Measurements from ENCODE around the gene GALNS. TPM values are rescaled to one million over a fixed set of nuclear protein-coding genes. Genes with fewer than 3 reads are reported as not detected.

The GALNS gene
- total and polyA plus RNA-seq, 2 of the 13 experiments (the other 11 are each of a cell fraction or from before 2014, with no cell fraction given) = 9.2 to 9.8 TPM

DNA sequence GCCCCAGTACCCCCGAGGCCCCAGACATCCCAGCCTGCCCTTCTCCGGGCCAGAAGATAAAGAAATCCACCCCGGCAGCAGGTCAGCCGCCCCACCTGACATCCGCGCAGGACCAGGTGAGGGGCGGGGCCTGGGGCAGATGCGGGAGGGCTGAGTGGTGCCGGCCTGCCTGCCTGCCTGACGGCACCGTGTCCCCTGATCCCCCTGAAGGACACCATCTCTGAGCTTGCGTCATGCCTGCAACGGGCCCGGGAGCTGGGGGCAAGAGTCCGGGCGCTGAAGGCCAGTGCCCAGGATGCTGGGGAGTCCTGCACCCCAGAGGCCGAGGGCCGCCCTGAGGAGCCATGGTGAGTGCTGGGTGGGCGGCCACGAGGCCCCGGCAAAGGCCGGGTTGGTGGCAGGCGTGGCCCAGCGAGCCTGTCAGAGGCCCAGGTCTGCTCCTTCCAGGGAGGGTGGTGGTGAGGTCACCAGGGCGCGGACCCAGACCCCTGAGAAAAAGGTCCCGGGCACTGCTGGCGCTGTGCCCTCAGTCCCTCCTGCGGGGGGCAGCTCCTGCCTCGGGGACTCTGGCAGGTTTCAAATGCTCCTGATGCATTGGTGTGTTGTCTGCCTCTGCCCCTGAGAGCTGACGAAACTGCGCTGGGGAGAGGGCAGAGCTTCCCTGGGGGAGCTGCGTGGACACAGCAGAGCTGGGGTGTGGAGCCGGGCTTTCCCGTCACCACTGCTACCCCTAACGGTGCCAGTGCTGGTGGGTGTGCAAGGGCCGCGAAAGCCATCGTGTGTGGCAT, 52.0 kb downstream of the GALNS start (continued):
- TF ChIP-seq ZBTB2 (CRISPR knock-in tag; IDR thresholded peaks at IDR 0.05; ENCODE audit: low read depth) (no peak), SMAD3 (CRISPR knock-in tag; IDR thresholded peaks at IDR 0.05) (peak; percentile 43; the same call in 1 of the 2 replicates), ZNF746 (CRISPR knock-in tag; IDR thresholded peaks at IDR 0.05) (0 out of 2 replicates have a peak, but pooled peaks have one; percentile 32), BCL6 (CRISPR knock-in tag; IDR thresholded peaks at IDR 0.05) (no peak; the same call in 1 of the 2 replicates), ATAD3A (CRISPR knock-in tag; IDR thresholded peaks at IDR 0.05) (no peak), ZNF337 (CRISPR knock-in tag; IDR thresholded peaks at IDR 0.05; ENCODE audit: borderline replicate concordance, low read depth) (no peak), KDM2A (CRISPR knock-in tag; IDR thresholded peaks at IDR 0.05; ENCODE audit: borderline replicate concordance, low read depth) (peak; percentile 96; the same call in 1 of the 2 replicates), ZBTB4 (CRISPR knock-in tag; IDR thresholded peaks at IDR 0.05; ENCODE audit: borderline replicate concordance) (no peak), POLR2AphosphoS5 (IDR thresholded peaks at IDR 0.05; ENCODE audit: low read depth, low read length) (peak; percentile 22; the same call in 1 of the 2 replicates), ZUFSP (CRISPR knock-in tag; IDR thresholded peaks at IDR 0.05; ENCODE audit: borderline replicate concordance) (no peak), GABPB1 (CRISPR knock-in tag; IDR thresholded peaks at IDR 0.05) (peak; percentile 71; the same call in 1 of the 2 replicates), ZNF329 (CRISPR knock-in tag; IDR thresholded peaks at IDR 0.05; ENCODE audit: low read depth) (no peak), ZNF180 (CRISPR knock-in tag; IDR thresholded peaks at IDR 0.05; ENCODE audit: borderline replicate concordance, low read depth) (no peak), SAFB2 (CRISPR knock-in tag; IDR thresholded peaks at IDR 0.05; ENCODE audit: borderline replicate concordance, low read depth) (no peak), STAT5B (CRISPR knock-in tag; IDR thresholded peaks at IDR 0.05) (no peak)
- TF ChIP-seq, protein P1, sequence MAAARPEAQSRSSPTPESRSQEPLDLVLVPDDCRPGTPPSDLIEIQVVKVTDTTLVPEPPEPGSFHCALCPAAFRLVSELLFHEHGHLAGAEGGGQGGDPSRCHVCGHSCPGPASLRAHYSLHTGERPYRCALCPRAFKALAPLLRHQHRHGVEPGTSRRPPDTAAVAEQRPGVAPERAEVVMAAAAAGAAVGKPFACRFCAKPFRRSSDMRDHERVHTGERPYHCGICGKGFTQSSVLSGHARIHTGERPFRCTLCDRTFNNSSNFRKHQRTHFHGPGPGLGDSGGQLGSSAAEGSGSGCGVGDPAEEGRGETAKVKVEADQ (CRISPR knock-in tag; IDR thresholded peaks at IDR 0.05; ENCODE audit: borderline replicate concordance) = no peak
- TF ChIP-seq, protein P2, sequence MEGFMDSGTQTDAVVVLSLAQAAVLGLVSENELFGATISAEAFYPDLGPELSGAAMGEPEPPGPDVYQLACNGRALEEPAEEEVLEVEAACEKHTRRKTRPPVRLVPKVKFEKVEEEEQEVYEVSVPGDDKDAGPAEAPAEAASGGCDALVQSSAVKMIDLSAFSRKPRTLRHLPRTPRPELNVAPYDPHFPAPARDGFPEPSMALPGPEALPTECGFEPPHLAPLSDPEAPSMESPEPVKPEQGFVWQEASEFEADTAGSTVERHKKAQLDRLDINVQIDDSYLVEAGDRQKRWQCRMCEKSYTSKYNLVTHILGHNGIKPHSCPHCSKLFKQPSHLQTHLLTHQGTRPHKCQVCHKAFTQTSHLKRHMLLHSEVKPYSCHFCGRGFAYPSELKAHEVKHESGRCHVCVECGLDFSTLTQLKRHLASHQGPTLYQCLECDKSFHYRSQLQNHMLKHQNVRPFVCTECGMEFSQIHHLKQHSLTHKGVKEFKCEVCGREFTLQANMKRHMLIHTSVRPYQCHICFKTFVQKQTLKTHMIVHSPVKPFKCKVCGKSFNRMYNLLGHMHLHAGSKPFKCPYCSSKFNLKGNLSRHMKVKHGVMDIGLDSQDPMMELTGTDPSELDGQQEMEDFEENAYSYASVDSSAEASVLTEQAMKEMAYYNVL (CRISPR knock-in tag; IDR thresholded peaks at IDR 0.05; ENCODE audit: borderline replicate concordance) = no peak; the same call in 1 of the 2 replicates
